ENCODE measurements around the gene EYA2.

GRCh38 chr20:47237715-47238114 is 343.1 kb downstream of the EYA2 start:
- TF ChIP-seq POLR2A (IDR thresholded peaks at IDR 0.05) (no peak), CTCF (IDR thresholded peaks at IDR 0.05) (no peak)
